Left forelimb (tissue), 1 donor: ENCODE data around the gene COMP.

Experiments
- DNase-seq: peaks from one replicate; pipeline ENCODE4 v3.0.0-alpha.2; 2018; ENCODE audit warnings: low spot score

The COMP gene

GRCh38 chr19:18803550-18804138 is 12.5 kb upstream of the COMP start:
- DNase-seq, result no peak

DNA sequence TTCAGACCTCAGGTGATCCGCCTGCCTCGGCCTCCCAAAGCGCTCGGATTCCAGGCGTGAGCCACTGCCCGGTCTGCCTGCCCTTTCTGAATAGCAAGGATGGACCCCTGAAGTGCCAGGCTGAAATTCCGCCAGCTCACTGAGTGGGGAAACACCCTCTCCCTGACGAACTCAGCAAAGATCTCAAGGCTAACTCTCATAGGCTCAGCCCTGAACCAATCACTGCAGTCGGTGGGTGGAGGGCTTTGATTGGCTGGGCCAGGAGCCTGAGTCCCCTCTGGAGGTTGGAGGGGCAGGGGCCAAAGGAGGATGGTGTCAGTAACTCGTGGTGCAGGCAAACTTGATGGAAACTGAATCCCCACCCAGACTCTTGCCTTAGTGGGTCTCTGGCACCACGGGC is 11.2 kb upstream of the COMP start:
- DNase-seq, result no peak

- no peak for DNase-seq
These were observed 9.5 kb upstream of the COMP start for GRCh38 chr19:18800636-18801035.

DNA sequence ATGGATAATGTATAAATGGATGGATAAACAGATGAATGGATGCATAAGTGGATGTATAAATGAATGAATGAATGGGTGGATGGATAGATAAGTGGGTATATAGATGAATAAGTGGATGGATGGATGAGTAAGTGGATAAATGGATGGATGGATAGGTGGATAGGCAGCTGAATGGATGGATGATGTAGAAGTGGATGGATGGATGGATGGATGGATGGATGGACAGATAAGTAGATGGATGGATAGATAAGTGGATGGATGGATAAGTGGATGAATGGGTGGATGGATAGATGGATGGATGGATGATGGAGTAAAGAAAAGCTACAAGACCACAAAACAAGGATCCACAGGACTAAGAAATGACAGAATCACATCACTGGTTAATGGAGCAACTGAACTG is 9.0 kb upstream of the COMP start:
- DNase-seq, result no peak

DNA sequence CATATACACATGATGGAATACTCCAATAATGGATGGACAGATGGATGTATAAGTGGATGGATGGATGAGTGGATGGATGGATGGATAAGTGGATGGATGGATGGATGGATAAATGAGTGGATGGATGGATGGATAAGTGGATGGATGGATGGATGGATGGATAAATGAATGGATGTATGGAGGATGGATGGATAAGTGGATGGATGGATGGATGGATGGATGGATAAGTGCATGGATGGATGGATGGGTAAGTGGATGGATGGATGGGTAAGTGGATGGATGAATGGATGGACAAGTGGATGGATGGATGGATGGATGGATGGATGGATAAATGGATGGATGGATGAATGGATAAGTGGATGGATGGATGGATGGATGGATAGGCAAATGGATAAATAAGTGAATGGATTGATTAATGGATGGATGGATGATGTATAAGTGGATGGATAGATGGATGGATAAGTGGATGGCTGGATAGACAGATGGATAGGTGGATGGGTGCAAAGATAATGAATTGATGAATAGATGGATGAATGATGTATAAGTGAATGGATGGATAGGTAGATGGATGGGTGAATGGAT is 8.4 kb upstream of the COMP start:
- DNase-seq, result no peak

- no peak for DNase-seq
These were observed 7.6 kb upstream of the COMP start for GRCh38 chr19:18798384-18799352.

GRCh38 chr19:18796239-18796638 is 5.1 kb upstream of the COMP start:
- no peak for DNase-seq

DNA sequence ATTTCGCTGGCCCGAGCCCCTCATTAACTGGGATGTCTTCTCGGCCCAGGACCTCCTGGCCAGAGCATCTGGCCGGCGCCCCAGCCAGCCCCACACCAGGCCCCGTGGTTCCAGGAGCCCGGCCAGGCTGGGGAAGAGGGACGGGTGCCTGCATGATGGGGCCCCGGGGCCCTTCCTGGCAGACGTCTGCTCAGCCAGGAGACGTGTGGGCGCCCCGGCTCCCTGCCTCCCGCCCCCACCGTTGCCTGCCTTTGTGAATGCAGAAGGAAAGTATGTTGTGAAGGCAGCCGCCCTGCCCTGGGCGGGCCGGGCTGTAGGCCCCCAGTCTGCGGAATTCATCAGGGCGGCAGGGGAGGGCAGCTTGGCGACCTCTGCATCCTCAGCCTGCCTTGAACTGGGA is 4.4 kb upstream of the COMP start:
- DNase-seq, result no peak

DNA sequence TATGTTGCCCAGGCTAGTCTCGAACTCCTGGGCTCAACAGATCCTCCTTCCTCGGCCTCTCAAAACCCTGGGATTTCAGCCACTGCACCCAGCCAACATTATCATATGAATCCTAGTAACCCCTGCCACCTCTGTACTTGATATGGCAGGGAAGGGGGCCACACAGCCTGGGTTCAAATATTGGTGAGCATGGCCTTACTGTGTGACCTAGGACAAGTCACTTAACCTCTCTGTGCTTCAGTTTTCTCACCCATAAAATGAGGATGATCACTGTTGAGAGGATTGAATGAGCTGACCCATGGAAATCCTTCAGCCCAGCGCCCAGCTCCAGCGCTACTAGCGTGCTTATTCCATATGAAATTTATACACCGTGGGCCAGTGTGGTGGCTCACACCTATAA is 3.6 kb upstream of the COMP start:
- DNase-seq, result no peak

- no peak for DNase-seq
These were observed 2.9 kb upstream of the COMP start for GRCh38 chr19:18794029-18794313.

DNA sequence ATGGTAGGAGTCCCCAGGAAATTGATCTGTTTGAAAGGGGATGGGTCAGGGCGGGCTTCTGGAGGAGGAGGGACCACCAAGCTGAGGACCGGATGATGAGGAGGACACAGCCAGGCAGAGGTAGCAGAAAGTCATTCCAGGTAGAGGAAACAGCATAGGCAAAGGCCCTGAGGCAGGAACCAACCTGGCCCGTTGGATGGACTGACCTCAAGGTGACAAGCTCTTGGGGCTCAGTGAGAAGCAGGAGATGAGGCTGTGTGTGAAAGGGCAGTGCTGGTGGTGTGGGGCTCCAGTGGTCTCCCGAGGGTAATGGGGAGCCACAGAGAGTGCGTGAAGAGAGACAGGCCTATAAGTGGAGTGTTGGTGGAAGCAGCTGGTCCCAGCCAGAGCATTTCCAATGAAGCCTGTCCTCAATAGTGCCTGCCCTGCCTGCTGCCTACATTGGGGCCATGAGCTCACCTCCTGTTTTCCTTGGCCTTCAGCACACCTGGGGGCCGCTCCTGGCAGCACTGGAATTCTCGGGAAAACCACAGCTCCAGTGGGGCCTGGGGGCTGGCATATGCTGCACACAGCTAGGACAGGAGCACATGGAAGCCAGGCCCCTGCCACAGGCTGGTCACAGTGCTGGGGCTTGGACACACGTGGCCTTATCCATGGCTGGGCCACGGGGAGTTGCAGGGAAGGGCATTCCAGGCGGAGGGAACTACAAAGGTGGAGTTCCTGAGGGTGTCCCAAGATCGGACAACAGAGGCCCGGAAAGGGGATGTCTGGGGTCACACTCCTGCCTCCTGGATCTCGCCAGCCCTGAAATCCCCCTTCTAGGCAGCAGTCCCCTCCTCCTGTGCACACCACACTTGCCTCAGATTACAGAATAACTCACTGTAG is 2.3 kb upstream of the COMP start:
- no peak for DNase-seq

GRCh38 chr19:18792661-18793060 is 1.6 kb upstream of the COMP start:
- DNase-seq, result no peak

GRCh38 chr19:18791315-18791678 is 192 bp upstream of the COMP start:
- DNase-seq, result no peak

DNA sequence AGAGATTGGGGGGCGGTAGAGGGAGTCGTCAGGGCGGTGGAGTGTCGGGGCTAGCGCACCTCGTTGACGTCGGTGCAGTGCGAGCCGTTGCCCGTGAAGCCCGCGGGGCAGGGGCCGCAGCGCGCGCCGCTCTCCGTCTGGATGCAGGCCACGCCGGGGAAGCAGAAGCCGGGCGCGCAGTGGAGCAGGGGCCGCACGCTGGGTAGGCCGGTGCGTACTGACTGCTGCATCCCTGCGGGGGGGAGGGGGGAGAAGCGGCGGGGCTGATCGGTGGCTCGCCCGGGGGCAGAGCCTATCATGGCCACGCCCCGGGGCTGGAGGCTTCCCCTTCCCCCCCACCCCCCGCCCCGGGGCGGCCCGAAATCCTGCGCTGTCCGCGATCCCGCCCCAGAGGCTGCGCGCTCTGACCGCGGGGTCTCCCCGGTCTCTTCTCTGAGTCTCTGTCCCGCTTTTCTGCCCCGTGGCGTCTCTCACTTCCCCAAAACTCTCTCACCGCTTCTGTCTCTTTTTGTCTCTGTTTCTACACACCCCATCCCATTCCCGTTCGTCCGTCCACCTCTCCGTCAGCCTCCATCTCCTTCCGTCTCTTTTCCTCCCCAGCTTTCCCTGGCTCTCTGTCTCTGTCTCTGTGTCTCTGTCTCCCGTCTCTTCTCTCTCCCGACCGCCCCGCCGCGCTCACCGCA is 1.1 kb downstream of the COMP start:
- no peak for DNase-seq

DNA sequence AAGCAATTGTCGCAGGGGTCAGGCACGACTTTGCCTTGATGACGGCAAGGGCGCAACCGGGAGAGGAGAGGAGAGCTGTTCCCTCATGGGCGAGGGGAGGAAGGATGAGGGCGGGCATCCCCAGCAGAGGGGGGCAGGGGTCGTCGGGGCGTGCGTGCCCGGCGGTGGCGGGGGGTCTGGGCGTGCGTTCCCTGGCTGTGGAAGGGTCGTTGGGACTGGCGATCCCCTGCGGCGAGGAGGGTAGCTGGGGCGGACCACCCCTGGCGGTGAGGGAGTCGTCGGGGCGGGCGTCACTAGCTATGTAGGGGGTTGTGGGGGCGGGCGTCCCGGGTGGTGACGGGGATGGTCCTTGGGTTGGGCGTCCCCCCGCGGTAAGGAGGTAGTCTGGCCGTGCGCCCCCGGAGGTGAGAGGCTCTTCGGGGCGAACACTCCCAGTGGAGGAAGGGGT is 1.7 kb downstream of the COMP start:
- DNase-seq, result no peak

DNA sequence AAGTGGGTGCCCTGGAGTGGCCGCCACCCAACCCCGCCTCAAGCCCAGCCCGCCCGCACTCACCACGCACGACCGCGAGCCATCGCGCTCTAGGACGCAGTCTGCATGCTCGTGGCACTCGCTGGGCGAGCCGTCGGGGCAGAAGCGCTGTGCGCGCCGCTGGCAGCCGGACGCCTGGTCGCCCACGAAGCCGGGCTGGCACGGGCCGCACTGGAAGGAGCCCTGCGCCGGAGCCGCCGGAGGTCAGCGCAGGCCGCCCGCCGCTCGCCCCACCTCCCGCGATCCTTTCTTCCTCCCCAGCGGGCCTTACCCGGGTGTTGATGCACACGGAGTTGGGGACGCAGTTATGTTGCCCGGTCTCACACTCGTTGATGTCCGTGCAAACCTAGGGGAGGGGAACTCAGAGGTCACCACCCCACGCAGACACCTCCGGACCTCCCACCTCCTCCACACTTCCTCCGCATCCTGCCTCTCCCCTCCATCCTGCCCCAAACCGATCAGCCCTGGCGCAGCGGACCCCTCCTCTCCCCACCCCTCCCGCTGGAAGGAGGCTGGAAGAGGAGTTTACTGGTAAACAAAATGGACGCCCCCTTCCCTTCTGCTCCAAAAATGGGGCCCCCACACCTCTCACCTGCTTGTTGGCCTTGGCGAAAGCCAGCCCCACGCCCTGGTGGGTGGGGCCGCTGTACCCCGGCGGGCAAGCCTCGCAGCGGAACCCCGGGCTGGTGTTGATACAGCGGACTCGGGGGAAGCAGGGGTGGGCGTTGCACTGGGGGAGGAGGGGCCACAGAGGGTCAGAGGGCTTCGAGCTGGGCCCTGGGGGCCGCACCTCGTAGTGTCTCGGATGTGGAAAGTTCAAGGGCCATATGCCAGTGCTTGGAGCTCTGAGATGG is 2.3 kb downstream of the COMP start:
- DNase-seq, result no peak

DNA sequence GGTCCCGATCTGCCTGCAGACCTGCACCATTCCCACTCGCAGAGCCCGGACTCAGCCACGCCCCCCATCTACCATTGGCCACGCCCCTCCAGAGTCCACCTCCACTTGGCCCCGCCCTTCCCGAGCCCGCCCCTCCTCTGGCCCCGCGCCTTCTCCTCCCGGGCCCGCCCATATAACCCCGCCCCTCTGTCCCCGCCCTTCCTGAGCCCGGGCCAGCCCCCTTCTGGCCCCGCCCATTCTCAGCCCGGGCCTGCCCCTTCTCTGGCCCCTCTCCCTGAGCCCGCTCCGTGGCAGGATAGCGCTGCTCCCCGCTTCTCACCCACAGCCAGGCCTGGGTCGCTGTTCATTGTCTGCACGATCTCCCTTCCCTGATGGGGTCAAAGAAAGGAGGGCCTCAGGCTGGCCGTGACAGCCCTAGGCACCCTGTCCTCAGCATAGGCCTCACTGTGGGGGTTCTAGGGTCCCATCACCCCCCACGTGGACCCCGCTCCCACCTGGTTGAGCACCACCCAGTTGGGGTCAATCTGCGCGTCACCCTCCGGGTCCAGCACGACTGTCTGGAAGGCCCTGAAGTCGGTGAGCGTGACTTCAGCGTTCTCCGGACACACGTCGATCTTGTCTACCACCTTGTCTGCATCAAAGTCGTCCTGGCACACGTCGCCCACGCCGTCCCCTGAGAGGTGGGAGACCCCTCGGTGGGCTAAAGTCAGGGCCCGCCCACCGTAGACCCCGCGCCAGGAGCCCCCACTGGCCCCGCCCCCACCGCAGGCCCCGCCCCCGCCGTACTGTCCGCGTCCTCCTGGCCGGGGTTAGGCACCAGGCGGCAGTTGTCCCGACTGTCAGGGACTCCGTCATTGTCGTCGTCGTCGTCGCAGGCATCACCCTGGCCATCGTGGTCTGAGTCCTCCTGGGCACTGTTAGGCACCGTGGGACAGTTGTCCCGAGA is 5.7 kb downstream of the COMP start:
- peak; percentile 84 for DNase-seq

DNA sequence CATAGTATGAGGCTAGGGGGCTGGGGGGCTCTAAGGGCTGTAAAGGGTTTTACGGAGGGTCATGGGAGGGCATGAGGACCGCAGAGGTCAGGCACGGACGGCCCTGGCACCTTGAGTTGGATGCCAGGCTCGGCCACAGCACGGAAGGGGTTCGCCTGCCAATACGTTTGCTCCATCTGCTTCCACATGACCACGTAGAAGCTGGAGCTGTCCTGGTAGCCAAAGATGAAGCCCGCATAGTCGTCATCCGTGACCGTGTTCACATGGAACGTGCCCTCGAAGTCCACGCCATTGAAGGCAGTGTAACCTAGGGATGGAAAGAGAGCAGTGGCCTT is 6.4 kb downstream of the COMP start:
- no peak for DNase-seq

GRCh38 chr19:18783958-18784785 is 6.9 kb downstream of the COMP start:
- no peak for DNase-seq
